HEK293 (cell line): ENCODE data around the gene ERBIN.
A peak's percentile ranks its signal among the peaks of the same experiment; 100 is the strongest.
"Not testable (repeated sequence)": the region's sequence is repeated elsewhere in the genome, so short reads cannot be mapped to it uniquely, and the experiment has no call there.

Experiments
- CTCF ChIA-PET: fragments of 350-600 bp; formaldehyde crosslinking; extraction: SDS; loops from one replicate; lab custom pipeline; 2021; ENCODE audit warnings: antibody characterized with exemption; lab: Yijun Ruan, JAX
- POLR2A ChIA-PET: fragments of 300-600 bp; formaldehyde crosslinking; extraction: SDS; loops from one replicate; lab custom pipeline; 2020; ENCODE audit warnings: antibody characterized with exemption, inconsistent platforms; lab: Yijun Ruan, JAX
- H3K27ac ChIP-seq: fragments of 200-500 bp; sonication (Bioruptor generic); 2 replicates; pipeline ENCODE4 v1.5.1; 2014; ENCODE audit warnings: low read depth, low read length, control low read depth, inconsistent platforms; ENCODE audit errors: extremely low read depth
- H3K36me3 ChIP-seq, 2 experiments: fragments of 200-500 bp in 1 of 2; sonication (Bioruptor generic) in 1 of 2; 1 replicate in 1 of 2; 2 replicates in 1 of 2; pipeline ENCODE4 v1.5.1; 2014 to 2017; ENCODE audit warnings: inconsistent platforms in 2 of 2, low read length in 2 of 2; ENCODE audit not compliant: control insufficient read depth in 2 of 2, insufficient read depth in 1 of 2
- H3K4me1 ChIP-seq: fragments of 200-500 bp; sonication (Bioruptor generic); 2 replicates; pipeline ENCODE4 v1.5.1; 2014; ENCODE audit warnings: mild to moderate bottlenecking, low read length, inconsistent platforms; ENCODE audit not compliant: control insufficient read depth, insufficient read depth
- H3K4me3 ChIP-seq: 2 replicates; pipeline ENCODE4 v1.5.1; 2011; ENCODE audit warnings: low read depth, mild to moderate bottlenecking, control low read depth, low read length, moderate library complexity
- H3K9me3 ChIP-seq: fragments of 200-500 bp; sonication (Bioruptor generic); 2 replicates; pipeline ENCODE4 v1.5.1; 2014; ENCODE audit warnings: low read depth, low read length, inconsistent platforms; ENCODE audit not compliant: control insufficient read depth, insufficient read depth
- HOXC10 ChIP-seq: sonication (generic); formaldehyde crosslinking; IDR thresholded peaks from 2 replicates; pipeline ENCODE4 v1.8.1; 2023; ENCODE audit warnings: mild to moderate bottlenecking, missing genetic modification reagents
- MZF1 ChIP-seq: fragments of 450-650 bp; formaldehyde crosslinking; IDR thresholded peaks from 2 replicates; pipeline ENCODE4 v1.5.1; 2017; ENCODE audit warnings: missing biosample characterization, missing genetic modification characterization, borderline replicate concordance
- SP2 ChIP-seq: fragments of 450-650 bp; formaldehyde crosslinking; IDR thresholded peaks from 2 replicates; pipeline ENCODE4 v1.5.1; 2016; ENCODE audit warnings: missing biosample characterization, missing genetic modification characterization
- TCF7L2 ChIP-seq: IDR thresholded peaks from 2 replicates; pipeline ENCODE4 v1.6.1; 2011; ENCODE audit warnings: low read depth, mild to moderate bottlenecking, inconsistent platforms, low read length, moderate library complexity, borderline replicate concordance
- TRIM28 ChIP-seq: IDR thresholded peaks from 2 replicates; pipeline ENCODE4 v1.6.1; 2011; ENCODE audit warnings: low read length, control low read depth, borderline replicate concordance
- ZBTB17 ChIP-seq: fragments of 450-650 bp; formaldehyde crosslinking; IDR thresholded peaks from 2 replicates; pipeline ENCODE4 v1.5.1; 2016; ENCODE audit warnings: missing biosample characterization, missing genetic modification characterization
- ZIC2 ChIP-seq: fragments of 450-650 bp; formaldehyde crosslinking; IDR thresholded peaks from 2 replicates; pipeline ENCODE4 v1.5.1; 2016; ENCODE audit warnings: missing biosample characterization, missing genetic modification characterization
- ZNF146 ChIP-seq: fragments of 450-650 bp; formaldehyde crosslinking; IDR thresholded peaks from 2 replicates; pipeline ENCODE4 v1.5.1; 2016; ENCODE audit warnings: missing biosample characterization, missing genetic modification characterization
- ZNF19 ChIP-seq: fragments of 450-650 bp; formaldehyde crosslinking; IDR thresholded peaks from 2 replicates; pipeline ENCODE4; 2016; ENCODE audit warnings: missing biosample characterization, missing genetic modification characterization, low read depth
- ZNF433 ChIP-seq: fragments of 450-650 bp; formaldehyde crosslinking; IDR thresholded peaks from 2 replicates; pipeline ENCODE4 v1.5.1; 2016; ENCODE audit warnings: missing biosample characterization, missing genetic modification characterization, low read depth
- ZNF561 ChIP-seq: fragments of 450-650 bp; IDR thresholded peaks from 2 replicates; pipeline ENCODE4 v1.5.1; 2018; ENCODE audit warnings: missing biosample characterization, missing genetic modification characterization, borderline replicate concordance
- ZSCAN16 ChIP-seq: fragments of 450-650 bp; formaldehyde crosslinking; IDR thresholded peaks from 2 replicates; pipeline ENCODE4 v1.5.1; 2016; ENCODE audit warnings: missing biosample characterization, missing genetic modification characterization
- ZSCAN30 ChIP-seq: fragments of 450-650 bp; IDR thresholded peaks from 2 replicates; pipeline ENCODE4 v1.5.1; 2018; ENCODE audit warnings: missing biosample characterization, mild to moderate bottlenecking, missing genetic modification characterization, moderate library complexity
- TF ChIP-seq, protein P1 (sequence below): fragments of 450-650 bp; formaldehyde crosslinking; IDR thresholded peaks from 2 replicates; pipeline ENCODE4 v1.5.1; 2016; ENCODE audit warnings: missing biosample characterization, missing genetic modification characterization

ERBIN gene

DNA sequence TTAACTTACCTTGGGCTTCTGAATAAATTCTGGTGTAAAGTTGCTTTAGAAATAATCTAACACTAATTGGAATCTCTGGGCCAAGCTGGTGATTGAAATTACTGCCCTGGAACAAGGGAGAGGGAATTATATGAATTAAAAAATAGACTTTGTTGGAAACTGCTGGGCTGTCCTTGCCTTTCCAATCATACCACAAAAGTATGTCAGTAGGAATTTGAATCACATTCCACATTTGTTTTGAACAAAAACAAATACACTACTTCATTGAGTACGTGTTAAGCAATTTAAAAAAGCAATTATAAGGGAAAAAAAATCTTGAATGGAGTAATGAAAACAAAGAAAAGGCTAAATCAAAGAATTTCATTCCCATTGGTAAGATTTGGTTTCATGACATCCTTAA, 115.3 kb downstream of the ERBIN start:
- Histone ChIP-seq H3K4me1 (no peaks in the 10 kb centered on the region), H3K27ac (no peak overlapping the region), H3K4me3 (no peak overlapping the region), H3K36me3 (peaks cover 35 to 49% of the 10 kb centered on the region in 2 experiments)
- CTCF ChIA-PET: no interaction called here
- POLR2A ChIA-PET: no interaction called here
- TF ChIP-seq TCF7L2: no peak
- TF ChIP-seq, all 188 proteins: peak for 0
- H3K9me3 ChIP-seq: no peaks in the 10 kb centered on the region

DNA sequence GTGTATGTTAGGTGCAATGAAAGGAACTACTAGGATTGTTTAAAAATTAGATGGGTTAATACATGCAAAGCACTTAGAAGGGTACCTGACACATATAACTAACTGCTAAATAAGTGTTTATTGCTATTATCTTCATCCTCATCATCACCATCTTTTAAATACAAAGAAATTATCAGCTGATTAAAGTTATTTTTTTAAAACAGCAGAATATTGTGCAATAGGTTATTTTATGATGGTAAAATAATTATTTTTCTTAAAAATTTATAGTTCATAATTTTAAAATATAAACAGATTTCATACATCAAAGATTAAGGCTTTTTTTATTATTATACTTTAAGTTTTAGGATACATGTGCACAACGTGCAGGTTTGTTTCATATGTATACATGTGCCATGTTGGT, 130.9 kb downstream of the ERBIN start:
- peaks cover 11 to 18% of the 10 kb centered on the region in 2 experiments; a peak in 2 of 3 replicates for H3K36me3 ChIP-seq
- ChIA-PET POLR2A (no interaction called here), CTCF (no interaction called here)
- H3K4me1 ChIP-seq: no peaks in the 10 kb centered on the region
- no peak overlapping the region for H3K27ac ChIP-seq
- TF ChIP-seq TRIM28 (no peak), ZSCAN16 (tag by site-specific recombination) (no peak), ZNF146 (tag by site-specific recombination) (no peak), ZIC2 (tag by site-specific recombination) (no peak), ZNF19 (tag by site-specific recombination) (no peak), SP2 (tag by site-specific recombination) (no peak), ZNF561 (tag by site-specific recombination) (no peak)
- H3K4me3 ChIP-seq: no peak overlapping the region
- H3K9me3 ChIP-seq: no peaks in the 10 kb centered on the region

DNA sequence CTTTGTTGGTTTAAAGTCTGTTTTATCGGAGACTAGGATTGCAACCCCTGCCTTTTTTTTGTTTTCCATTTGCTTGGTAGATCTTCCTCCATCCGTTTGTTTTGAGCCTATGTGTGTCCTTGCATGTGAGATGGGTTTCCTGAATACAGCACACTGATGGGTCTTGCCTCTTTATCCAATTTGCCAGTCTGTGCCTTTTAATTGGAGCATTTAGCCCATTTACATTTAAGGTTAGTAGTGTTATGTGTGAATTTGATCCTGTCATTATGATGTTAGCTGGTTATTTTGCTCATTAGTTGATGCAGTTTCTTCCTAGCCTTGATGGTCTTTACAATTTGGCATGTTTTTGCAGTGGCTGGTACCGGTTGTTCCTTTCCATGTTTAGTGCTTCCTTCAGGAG, 134.9 kb downstream of the ERBIN start:
- H3K9me3 ChIP-seq, CTCF ChIA-PET, POLR2A ChIA-PET, H3K4me3 ChIP-seq, H3K36me3 ChIP-seq, H3K4me1 ChIP-seq, H3K27ac ChIP-seq: not testable (repeated sequence)

GRCh38 chr5:66063061-66063460, 136.7 kb downstream of the ERBIN start:
- H3K27ac ChIP-seq, H3K4me1 ChIP-seq, CTCF ChIA-PET, H3K9me3 ChIP-seq, H3K4me3 ChIP-seq, H3K36me3 ChIP-seq, POLR2A ChIA-PET: not testable (repeated sequence)

- POLR2A ChIA-PET: no interaction called here
- TF ChIP-seq ZBTB17 (no peak), ZSCAN30 (0 out of 2 replicates have a peak, but pooled peaks have one; percentile 13)
- peaks cover 8 to 10% of the 10 kb centered on the region in 2 experiments for H3K36me3 ChIP-seq
Measured at GRCh38 chr5:66066826-66067225, 140.5 kb downstream of the ERBIN start.

DNA sequence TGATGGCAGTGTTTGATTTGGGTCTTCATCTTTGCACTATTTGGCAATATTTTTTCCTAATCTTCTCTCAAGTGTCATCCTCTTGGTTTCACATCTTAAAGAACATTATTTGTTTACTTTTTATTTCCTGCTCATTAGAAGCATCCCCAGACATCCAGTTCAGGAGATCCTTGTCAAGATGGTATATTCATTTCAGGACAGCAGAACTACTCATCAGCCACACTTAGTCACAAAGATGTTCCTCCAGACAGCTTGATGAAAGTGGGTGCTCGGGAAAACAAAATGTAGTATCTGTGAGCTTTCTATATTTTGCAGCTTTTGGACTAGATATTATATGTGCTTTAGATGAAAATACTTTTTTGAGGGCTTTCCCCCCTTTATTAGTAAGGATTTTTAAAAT, 145.7 kb downstream of the ERBIN start:
- POLR2A ChIA-PET: no interaction called here
- Histone ChIP-seq H3K36me3 (peaks cover 3 to 10% of the 10 kb centered on the region in 2 experiments), H3K4me1 (no peaks in the 10 kb centered on the region), H3K27ac (no peak overlapping the region), H3K9me3 (no peaks in the 10 kb centered on the region), H3K4me3 (no peak overlapping the region)
- TF ChIP-seq ZNF433: no peak
- no peak for TF ChIP-seq MZF1 (tag by site-specific recombination)
- TF ChIP-seq, protein P1, sequence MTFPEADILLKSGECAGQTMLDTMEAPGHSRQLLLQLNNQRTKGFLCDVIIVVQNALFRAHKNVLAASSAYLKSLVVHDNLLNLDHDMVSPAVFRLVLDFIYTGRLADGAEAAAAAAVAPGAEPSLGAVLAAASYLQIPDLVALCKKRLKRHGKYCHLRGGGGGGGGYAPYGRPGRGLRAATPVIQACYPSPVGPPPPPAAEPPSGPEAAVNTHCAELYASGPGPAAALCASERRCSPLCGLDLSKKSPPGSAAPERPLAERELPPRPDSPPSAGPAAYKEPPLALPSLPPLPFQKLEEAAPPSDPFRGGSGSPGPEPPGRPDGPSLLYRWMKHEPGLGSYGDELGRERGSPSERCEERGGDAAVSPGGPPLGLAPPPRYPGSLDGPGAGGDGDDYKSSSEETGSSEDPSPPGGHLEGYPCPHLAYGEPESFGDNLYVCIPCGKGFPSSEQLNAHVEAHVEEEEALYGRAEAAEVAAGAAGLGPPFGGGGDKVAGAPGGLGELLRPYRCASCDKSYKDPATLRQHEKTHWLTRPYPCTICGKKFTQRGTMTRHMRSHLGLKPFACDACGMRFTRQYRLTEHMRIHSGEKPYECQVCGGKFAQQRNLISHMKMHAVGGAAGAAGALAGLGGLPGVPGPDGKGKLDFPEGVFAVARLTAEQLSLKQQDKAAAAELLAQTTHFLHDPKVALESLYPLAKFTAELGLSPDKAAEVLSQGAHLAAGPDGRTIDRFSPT: no peak
- no peak for TF ChIP-seq HOXC10 (CRISPR knock-in tag)
- CTCF ChIA-PET: no interaction called here

More at GRCh38 chr5:66066826-66067225, 140.5 kb downstream of the ERBIN start:
- no peaks in the 10 kb centered on the region for H3K4me1 ChIP-seq
- no peak overlapping the region for H3K27ac ChIP-seq
- H3K4me3 ChIP-seq: no peak overlapping the region
- H3K9me3 ChIP-seq: no peaks in the 10 kb centered on the region
- CTCF ChIA-PET: interaction anchor here (0.6 kb wide), 1 partner anchor 24 kb away, joined by 3 read pairs; no protein-coding TSS in a partner anchor
